ENCODE results near the gene POLR3B.

Gene POLR3B

GRCh38 chr12:106541201-106541600, 183.7 kb downstream of the POLR3B start:
- Mint-ChIP-seq H3K4me3 (no peak overlapping the region), H3K4me1 (no peaks in the 10 kb centered on the region), H3K36me3 (peaks cover 9% of the 10 kb centered on the region), H3K9me3 (peaks cover 9% of the 10 kb centered on the region), H3K27ac (no peak overlapping the region), H3K27me3 (peaks cover 6% of the 10 kb centered on the region)
- DNase-seq (ENCODE audit: low spot score in 2 of 2) (no peak), ATAC-seq (ENCODE audit: low read depth) (no peak)

- DNase-seq (ENCODE audit: low spot score in 2 of 2) = no peak
- no peaks in the 10 kb centered on the region for H3K4me1 Mint-ChIP-seq
- no peak overlapping the region for H3K27ac Mint-ChIP-seq
- H3K4me3 Mint-ChIP-seq = no peak overlapping the region
- no peak for ATAC-seq (ENCODE audit: low read depth)
- peaks cover 10% of the 10 kb centered on the region for H3K27me3 Mint-ChIP-seq
- no peaks in the 10 kb centered on the region for H3K36me3 Mint-ChIP-seq
- peaks cover 11% of the 10 kb centered on the region for H3K9me3 Mint-ChIP-seq
Observed at GRCh38 chr12:106551410-106551809, 193.9 kb downstream of the POLR3B start.

- no peaks in the 10 kb centered on the region for H3K4me1 Mint-ChIP-seq
- no peaks in the 10 kb centered on the region for H3K36me3 Mint-ChIP-seq
- H3K27me3 Mint-ChIP-seq = peaks cover 14% of the 10 kb centered on the region
- no peak overlapping the region for H3K27ac Mint-ChIP-seq
- DNase-seq (ENCODE audit: low spot score in 2 of 2) = no peak
- peaks cover 10% of the 10 kb centered on the region for H3K9me3 Mint-ChIP-seq
- no peak for ATAC-seq (ENCODE audit: low read depth)
- H3K4me3 Mint-ChIP-seq = no peak overlapping the region
Observed at GRCh38 chr12:106552228-106552627, 194.7 kb downstream of the POLR3B start.
